ENCODE results near the gene METTL16.
A peak's percentile ranks its signal among the peaks of the same experiment; 100 is the strongest.

Gene METTL16

DNA sequence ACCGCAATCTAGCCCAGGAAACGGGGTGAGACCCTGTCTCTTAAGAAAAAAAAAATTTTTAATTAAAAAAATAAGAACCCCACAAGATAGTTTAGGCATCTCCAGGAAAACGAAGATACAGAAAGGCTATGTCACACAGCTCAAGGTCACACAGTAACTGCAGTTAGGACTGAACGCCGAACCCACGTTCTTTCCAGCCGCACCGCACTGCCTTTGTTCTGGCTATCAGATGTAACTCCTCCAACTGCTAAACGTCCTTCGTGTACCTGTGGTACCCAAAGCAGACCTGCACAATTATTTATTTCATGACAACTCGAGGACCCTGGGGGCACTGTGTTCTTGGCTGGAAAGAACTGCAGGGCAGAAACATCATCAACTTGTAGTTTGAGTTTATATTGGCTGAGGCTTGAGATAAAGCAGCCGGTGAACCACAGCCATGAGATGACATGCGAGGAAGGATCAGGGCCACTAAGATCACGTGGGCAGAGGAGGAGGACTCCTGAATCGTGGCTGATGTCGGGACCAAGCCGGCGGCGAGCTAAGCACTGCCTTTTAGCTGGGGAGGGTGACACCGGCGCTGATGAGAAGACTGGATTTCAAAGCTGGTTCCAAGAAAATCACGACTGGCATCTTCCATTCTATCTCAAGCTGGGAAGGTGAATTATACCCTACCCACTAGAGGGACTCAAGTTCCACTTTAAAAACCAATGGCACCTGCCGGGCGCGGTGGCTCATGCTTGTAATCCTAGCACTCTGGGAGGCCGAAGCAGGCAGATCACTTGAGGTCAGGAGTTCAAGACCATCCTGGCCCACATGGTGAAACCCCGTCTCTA lies 90.2 kb downstream of the METTL16 start:
- no peak for DNase-seq (ENCODE audit: low read depth, low spot score)
- H3K4me3 ChIP-seq (ENCODE audit: low read length): no peak overlapping the region

DNA sequence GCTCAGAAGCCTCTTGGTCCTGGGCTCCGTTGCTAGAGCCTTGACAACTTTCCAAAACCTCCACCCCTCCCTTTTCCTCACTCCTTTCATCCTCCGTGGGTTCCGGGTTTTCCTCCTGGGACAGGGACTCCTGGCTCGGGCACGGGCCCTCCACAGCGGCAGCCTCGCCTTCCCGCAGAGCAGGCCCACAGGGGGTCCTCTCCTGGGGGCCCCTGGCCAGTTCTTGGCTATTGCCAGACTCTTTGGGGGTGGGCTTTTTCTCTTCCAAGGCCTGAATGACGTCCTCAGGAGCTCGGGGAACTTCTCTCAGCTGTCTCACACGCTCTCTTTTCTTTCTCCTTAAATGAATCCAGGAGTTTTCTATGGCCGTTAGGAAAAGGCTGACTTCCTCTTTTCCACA lies 91.5 kb downstream of the METTL16 start:
- no peak overlapping the region for H3K4me3 ChIP-seq (ENCODE audit: low read length)
- DNase-seq (ENCODE audit: low read depth, low spot score): no peak

GRCh38 chr17:2419486-2419885 lies 92.2 kb downstream of the METTL16 start:
- no peak for DNase-seq (ENCODE audit: low read depth, low spot score)
- H3K4me3 ChIP-seq (ENCODE audit: low read length): no peak overlapping the region

DNA sequence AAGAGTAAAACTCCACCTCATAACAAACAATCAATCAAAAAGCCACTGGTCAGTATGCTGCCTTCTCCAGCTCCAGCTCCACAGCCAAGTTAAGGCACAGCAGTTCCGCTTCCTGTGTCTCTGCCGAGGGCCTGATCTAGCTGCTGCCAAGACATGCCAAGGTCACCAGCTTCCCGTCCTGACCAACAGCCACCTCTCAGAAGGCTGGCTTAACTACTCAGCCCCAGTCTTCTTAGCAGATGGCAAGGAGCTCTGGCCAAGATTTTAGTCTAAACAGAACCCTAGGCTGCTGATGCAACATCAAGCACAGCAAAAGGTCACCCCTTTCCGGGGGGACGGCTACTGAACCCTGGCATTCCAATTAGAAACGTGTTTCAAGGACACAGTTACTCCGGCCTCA lies 93.1 kb downstream of the METTL16 start:
- DNase-seq (ENCODE audit: low read depth, low spot score): no peak
- no peak overlapping the region for H3K4me3 ChIP-seq (ENCODE audit: low read length)

- H3K4me3 ChIP-seq (ENCODE audit: low read length): no peak overlapping the region
- peak; percentile 55 for DNase-seq (ENCODE audit: low read depth, low spot score)
These were observed 95.5 kb downstream of the METTL16 start for GRCh38 chr17:2416010-2416734.

GRCh38 chr17:2415081-2415480 lies 96.6 kb downstream of the METTL16 start:
- no peak for DNase-seq (ENCODE audit: low read depth, low spot score)
- H3K4me3 ChIP-seq (ENCODE audit: low read length): no peak overlapping the region

DNA sequence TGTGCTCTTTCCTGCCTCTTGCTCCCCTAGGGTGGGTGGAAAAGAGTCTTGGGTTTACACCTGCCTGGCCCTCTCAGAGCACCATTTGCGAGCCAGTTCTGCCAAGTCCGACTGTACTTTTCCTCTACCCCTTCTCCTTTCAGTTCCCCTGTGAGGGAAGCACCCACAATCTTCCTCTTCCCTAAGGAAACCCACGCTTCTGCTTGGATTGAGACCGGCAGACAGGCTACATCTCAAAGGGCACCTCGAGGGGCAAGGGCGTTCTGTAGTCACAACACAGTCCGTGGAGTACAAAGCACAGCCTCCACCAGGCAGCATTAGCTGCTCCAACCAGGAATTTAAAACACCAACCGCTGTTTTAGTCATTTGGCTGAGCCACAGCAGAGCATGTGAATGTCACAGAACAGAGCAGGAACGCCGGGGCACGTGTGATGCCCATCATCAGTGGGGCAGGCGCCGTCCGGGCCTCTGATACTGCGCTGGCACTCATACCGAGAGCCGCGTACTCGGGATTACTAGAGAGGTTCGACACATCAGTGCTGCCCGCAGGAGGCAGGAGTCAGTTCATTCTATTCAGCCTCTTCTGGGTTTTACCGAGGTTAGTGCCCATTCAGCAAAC lies 97.1 kb downstream of the METTL16 start:
- DNase-seq (ENCODE audit: low read depth, low spot score): no peak
- H3K4me3 ChIP-seq (ENCODE audit: low read length): no peak overlapping the region

GRCh38 chr17:2412561-2413021 lies 99.1 kb downstream of the METTL16 start:
- H3K4me3 ChIP-seq (ENCODE audit: low read length): no peak overlapping the region
- no peak for DNase-seq (ENCODE audit: low read depth, low spot score)

DNA sequence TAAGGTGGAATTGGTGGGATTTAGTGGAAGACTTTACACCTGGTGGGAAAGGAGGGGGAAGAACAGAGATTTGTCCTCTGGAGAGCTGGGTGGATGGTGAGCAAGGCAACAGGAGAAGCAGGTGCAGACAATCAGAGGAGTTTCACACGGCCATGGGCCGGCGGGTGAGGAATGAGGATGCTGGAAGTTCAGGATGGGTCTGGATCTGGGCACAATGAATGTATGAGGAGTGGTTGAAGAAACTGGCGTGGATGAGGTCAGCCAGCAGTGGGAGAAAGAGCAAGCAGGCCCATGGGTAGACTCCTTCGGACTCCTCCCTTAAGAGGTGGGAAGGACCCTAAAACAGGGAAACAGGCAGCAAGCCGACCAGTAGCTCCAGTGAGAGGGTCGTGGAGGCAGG lies 100.7 kb downstream of the METTL16 start:
- DNase-seq (ENCODE audit: low read depth, low spot score): no peak
- no peak overlapping the region for H3K4me3 ChIP-seq (ENCODE audit: low read length)

GRCh38 chr17:2406903-2407790 lies 104.5 kb downstream of the METTL16 start:
- no peak for DNase-seq (ENCODE audit: low read depth, low spot score)
- H3K4me3 ChIP-seq (ENCODE audit: low read length): no peak overlapping the region

DNA sequence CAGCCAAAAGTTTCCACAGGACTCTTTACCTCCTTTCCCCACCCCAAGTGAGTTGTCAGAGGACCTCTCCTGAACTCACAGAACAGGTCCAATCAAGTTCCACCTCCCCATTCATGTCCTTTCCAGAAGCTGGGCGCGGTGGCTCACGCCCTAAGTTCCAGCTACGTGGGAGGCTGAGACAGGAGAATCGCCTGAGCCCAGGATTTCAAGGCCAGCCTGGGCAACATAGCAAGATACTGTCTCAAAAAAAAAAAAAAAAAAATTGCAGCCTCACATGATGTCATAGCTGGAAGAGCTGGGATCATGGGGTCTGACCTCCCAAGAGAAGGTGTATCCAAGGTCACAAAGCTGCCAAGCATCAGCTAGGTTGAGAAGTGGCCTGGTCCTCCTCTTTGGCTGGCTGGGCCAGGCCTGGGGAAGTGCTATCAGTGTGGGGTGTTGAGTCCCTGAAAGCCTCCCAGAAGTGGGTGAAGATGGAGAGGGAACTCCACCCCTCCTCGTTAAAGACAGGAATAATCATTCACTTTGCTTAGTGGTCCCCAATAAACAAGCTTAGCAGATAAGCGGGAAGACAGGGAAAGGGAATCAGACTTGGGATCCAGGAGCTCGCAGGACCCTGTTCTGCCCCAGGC lies 105.3 kb downstream of the METTL16 start:
- no peak overlapping the region for H3K4me3 ChIP-seq (ENCODE audit: low read length)
- DNase-seq (ENCODE audit: low read depth, low spot score): no peak

DNA sequence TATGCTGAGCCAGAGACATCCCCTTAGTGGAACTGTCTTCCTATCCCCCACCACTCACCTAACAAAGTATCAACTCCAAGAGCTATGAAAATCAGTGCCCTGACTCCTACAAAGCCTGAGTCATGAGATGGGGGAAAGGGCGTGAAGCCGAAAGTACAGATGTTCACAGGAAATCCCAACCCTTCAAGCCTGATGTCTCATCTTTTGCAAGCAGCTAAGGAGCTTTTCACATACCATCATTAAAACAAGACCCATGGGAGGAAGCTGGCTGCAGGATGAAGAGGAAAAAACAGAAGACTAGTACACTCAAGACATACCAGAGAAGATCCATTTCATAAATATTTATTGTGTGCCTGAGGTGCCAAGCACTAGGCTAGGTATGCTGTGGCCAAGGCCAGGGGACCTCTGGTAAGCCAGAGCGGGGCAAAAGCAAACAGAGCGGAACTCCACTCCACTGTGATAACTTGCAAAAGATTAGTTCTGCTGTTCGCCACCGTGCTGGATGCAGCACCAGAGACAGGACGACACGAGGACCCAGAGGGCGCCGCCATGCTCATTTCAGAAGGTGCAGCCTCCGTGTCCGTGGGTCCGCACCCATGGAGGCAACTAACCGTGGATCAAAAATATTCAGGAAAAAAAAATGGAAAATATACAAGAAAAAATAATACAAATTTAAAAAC lies 106.3 kb downstream of the METTL16 start:
- DNase-seq (ENCODE audit: low read depth, low spot score): no peak
- no peak overlapping the region for H3K4me3 ChIP-seq (ENCODE audit: low read length)

DNA sequence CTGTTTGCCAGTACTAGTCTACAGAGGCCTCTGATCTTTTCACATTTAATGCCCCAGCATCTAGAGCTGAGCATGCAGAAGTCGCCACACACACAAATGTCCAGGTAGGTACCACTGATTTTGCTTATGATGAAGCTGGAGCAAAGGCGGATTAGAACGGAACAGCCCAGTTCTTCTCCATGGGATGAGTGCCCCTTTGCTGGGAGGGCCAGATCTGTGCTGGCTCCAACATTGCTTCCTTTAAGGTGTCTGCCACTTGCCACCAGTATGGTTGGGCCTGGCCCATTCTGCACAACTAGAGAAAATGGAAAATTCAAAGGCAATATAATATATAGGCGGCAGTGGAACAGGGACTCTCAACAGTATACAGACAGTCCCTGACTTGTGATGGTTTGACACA lies 108.6 kb downstream of the METTL16 start:
- DNase-seq (ENCODE audit: low read depth, low spot score): no peak
- H3K4me3 ChIP-seq (ENCODE audit: low read length): no peak overlapping the region

DNA sequence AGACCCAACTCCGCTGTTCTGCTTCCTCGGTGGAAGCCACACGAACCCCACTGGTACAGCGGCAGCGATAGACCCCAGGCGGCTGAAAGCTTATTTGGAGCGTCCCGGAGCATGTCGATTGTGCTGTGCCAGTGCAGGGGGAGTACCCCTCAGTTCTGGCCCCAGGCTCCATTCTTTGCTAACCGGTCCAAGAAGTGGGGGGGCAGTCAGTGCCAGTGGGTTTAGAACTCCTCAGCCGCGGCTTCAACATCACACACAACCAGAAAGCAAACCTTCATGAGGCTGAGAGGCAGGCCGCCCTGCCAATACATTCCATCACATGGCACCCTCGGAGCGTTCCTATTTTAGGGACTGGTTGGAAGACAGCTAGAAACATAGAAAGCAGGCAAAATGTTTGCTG lies 109.1 kb downstream of the METTL16 start:
- no peak for DNase-seq (ENCODE audit: low read depth, low spot score)
- H3K4me3 ChIP-seq (ENCODE audit: low read length): peak overlapping the region; percentile 61

DNA sequence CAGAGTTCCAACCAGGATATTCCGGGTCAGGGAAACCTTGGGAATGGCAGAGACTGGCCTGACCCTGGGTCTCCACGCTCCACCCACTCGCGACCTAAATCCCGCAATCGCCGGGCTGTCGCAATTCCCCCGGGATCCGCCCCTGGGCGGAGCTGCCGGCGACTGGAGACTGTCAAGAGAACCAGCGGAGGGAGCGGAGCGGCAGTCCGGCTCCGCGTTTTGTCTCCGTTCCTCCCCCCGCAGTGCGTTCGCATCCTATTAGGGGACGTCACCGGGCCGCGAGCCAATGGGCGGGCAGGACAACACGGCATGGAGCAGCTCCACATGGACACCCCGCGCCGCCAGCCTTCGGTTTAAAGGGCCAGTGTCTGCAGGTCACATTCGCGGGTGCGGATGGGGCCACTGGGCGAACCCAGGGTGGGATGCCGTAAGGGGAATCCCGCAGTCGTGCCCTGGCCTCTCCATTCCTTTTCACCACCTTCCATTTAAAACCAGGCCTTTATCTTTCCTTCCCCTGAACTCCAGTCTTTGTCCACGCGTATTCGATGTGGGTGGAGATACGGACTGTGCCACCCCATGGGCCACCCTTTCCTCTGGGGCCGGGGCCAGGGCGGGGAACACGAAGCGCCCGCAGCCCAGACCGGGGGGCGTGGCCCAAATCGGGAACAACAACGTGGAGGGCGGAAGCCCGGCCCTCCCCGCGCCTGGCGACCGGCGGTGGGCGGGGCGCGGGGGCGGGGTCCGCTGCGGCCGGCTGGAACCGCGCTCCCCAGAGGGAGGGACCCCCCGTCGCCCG lies 110.1 kb downstream of the METTL16 start:
- peak; percentile 98 for DNase-seq (ENCODE audit: low read depth, low spot score)
- H3K4me3 ChIP-seq (ENCODE audit: low read length): peak overlapping the region; percentile 67

DNA sequence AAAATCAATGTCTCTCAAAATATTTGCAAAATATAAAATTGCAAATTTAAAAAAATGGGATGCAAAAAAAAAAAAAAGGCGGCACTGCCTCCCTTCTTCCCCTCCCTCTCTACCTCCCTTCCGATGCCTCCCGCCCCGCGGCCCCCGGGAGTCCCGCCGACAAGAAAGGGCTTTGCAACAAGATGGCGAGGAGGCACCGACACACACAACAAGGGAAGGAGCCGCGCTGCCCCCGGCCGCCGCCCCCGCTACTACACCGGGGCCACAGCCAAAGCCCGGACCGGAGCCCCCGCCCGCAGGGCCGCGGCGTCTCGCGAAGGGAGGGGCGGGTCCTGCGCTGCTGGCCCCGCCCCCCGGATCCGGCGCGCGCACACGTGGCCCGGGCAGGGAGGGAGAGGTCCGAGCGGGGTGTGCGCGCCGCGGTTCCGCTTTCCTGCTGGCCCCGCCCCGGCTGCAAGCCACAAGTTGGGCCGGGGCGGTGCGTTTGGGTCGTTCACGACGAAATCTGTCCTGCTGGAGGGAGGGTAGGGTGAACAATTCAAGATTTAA lies 110.7 kb downstream of the METTL16 start, which contains the start of gene MNT:
MNT (minus strand) TSS at position 184 of the 549 bp plus-strand sequence. CDS start 348 bp downstream, outside the sequence.
- H3K4me3 ChIP-seq (ENCODE audit: low read length): peak within 1 kb of the TSS; percentile 86
- DNase-seq (ENCODE audit: low read depth, low spot score): peak; percentile 86

- no peak for DNase-seq (ENCODE audit: low read depth, low spot score)
- H3K4me3 ChIP-seq (ENCODE audit: low read length): peak overlapping the region; percentile 86
These were observed 111.2 kb downstream of the METTL16 start for GRCh38 chr17:2400474-2400866.

Measured in Jurkat, Clone E6-1 (cell line).